ENCODE results near the gene GPX3.

GPX3 gene

GRCh38 chr5:151075698-151076331 lies 55.4 kb downstream of the GPX3 start:
- H3K4me3 ChIP-seq (ENCODE audit: insufficient read depth, low read depth, low read length), result no peak overlapping the region
- H3K4me1 ChIP-seq (ENCODE audit: control insufficient read depth, insufficient read depth, low read length), result no peaks in the 10 kb centered on the region
- WGBS, 2 experiments, result 90 to 92% methylated on average over 5 of the region's 5 CpGs
- no peaks in the 10 kb centered on the region for H3K27me3 ChIP-seq (ENCODE audit: control insufficient read depth, insufficient read depth, low read length, poor library complexity, severe bottlenecking)
- no peak overlapping the region for H3K27ac ChIP-seq (ENCODE audit: insufficient read depth, low read depth, low read length, poor library complexity, severe bottlenecking)
- H3K36me3 ChIP-seq (ENCODE audit: control insufficient read depth, insufficient read depth, low read length), result no peaks in the 10 kb centered on the region
- no peaks in the 10 kb centered on the region for H3K9me3 ChIP-seq (ENCODE audit: control insufficient read depth, low read length)

- no peaks in the 10 kb centered on the region for H3K9me3 ChIP-seq (ENCODE audit: control insufficient read depth, low read length)
- no peak overlapping the region for H3K4me3 ChIP-seq (ENCODE audit: insufficient read depth, low read depth, low read length)
- H3K36me3 ChIP-seq (ENCODE audit: control insufficient read depth, insufficient read depth, low read length), result no peaks in the 10 kb centered on the region
- no peaks in the 10 kb centered on the region for H3K4me1 ChIP-seq (ENCODE audit: control insufficient read depth, insufficient read depth, low read length)
- no peak overlapping the region for H3K27ac ChIP-seq (ENCODE audit: insufficient read depth, low read depth, low read length, poor library complexity, severe bottlenecking)
- no peaks in the 10 kb centered on the region for H3K27me3 ChIP-seq (ENCODE audit: control insufficient read depth, insufficient read depth, low read length, poor library complexity, severe bottlenecking)
- WGBS, 2 experiments, result 90 to 91% methylated on average over 6 of the region's 6 CpGs
Observed at GRCh38 chr5:151076616-151077015, 56.2 kb downstream of the GPX3 start.

- H3K4me3 ChIP-seq (ENCODE audit: insufficient read depth, low read depth, low read length), result no peak overlapping the region
- 94 to 95% methylated on average over 9 of the region's 9 CpGs for WGBS, 2 experiments
- no peaks in the 10 kb centered on the region for H3K27me3 ChIP-seq (ENCODE audit: control insufficient read depth, insufficient read depth, low read length, poor library complexity, severe bottlenecking)
Observed at GRCh38 chr5:151077419-151077818, 57.0 kb downstream of the GPX3 start.

GRCh38 chr5:151077967-151078366 lies 57.6 kb downstream of the GPX3 start:
- Histone ChIP-seq H3K27ac (ENCODE audit: insufficient read depth, low read depth, low read length, poor library complexity, severe bottlenecking) (no peak overlapping the region), H3K4me3 (ENCODE audit: insufficient read depth, low read depth, low read length) (no peak overlapping the region), H3K9me3 (ENCODE audit: control insufficient read depth, low read length) (no peaks in the 10 kb centered on the region), H3K27me3 (ENCODE audit: control insufficient read depth, insufficient read depth, low read length, poor library complexity, severe bottlenecking) (no peaks in the 10 kb centered on the region), H3K36me3 (ENCODE audit: control insufficient read depth, insufficient read depth, low read length) (no peaks in the 10 kb centered on the region), H3K4me1 (ENCODE audit: control insufficient read depth, insufficient read depth, low read length) (no peaks in the 10 kb centered on the region)
- WGBS, 2 experiments, result 90 to 95% methylated on average over 3 of the region's 3 CpGs

More at GRCh38 chr5:151077419-151077818, 57.0 kb downstream of the GPX3 start:
- no peaks in the 10 kb centered on the region for H3K9me3 ChIP-seq (ENCODE audit: control insufficient read depth, low read length)
- no peaks in the 10 kb centered on the region for H3K4me1 ChIP-seq (ENCODE audit: control insufficient read depth, insufficient read depth, low read length)
- H3K36me3 ChIP-seq (ENCODE audit: control insufficient read depth, insufficient read depth, low read length), result no peaks in the 10 kb centered on the region
- no peak overlapping the region for H3K27ac ChIP-seq (ENCODE audit: insufficient read depth, low read depth, low read length, poor library complexity, severe bottlenecking)
